HepG2 (cell line): Measurements from ENCODE around the gene STIP1. TPM values are rescaled to one million over a fixed set of nuclear protein-coding genes. Genes with fewer than 3 reads are reported as not detected.

Source experiments
- ATF7 ChIP-seq, 2 experiments: fragments of 450-650 bp in 1 of 2; sonication (generic) in 1 of 2; formaldehyde crosslinking in 1 of 2; IDR thresholded peaks; 2 replicates each; pipeline versions ENCODE4 v1.4.0 to v1.6.1; 2016 to 2020; ENCODE audit warnings: antibody characterized with exemption in 1 of 2, mild to moderate bottlenecking in 1 of 2, missing genetic modification reagents in 1 of 2
- ETV5 ChIP-seq: IDR thresholded peaks from 2 replicates; pipeline ENCODE4 v1.6.1; 2018; ENCODE audit warnings: missing biosample characterization, missing genetic modification reagents, inconsistent platforms, borderline replicate concordance
- FOXP4 ChIP-seq: sonication (generic); formaldehyde crosslinking; IDR thresholded peaks from 2 replicates; pipeline ENCODE4 v1.4.0; 2020; ENCODE audit warnings: missing genetic modification reagents
- MAZ ChIP-seq, 2 experiments: sonication (generic) in 1 of 2; formaldehyde crosslinking in 1 of 2; IDR thresholded peaks; 2 replicates each; pipeline versions ENCODE4 v1.5.0 to v1.6.1; 2012 to 2020; ENCODE audit warnings: low read depth in 2 of 2, mild to moderate bottlenecking in 2 of 2, borderline replicate concordance in 1 of 2, improper control_type of control experiment in 1 of 2, low read length in 1 of 2, missing genetic modification reagents in 1 of 2, moderate library complexity in 1 of 2
- MEIS1 ChIP-seq: sonication (generic); formaldehyde crosslinking; IDR thresholded peaks from 2 replicates; pipeline ENCODE4 v1.9.0; 2021; ENCODE audit warnings: mild to moderate bottlenecking, missing genetic modification reagents, moderate library complexity, borderline replicate concordance
- MXD4 ChIP-seq: IDR thresholded peaks from 2 replicates; pipeline ENCODE4 v1.6.1; 2016; ENCODE audit warnings: mild to moderate bottlenecking, missing biosample characterization, missing genetic modification reagents
- MXI1 ChIP-seq: IDR thresholded peaks from 3 replicates; pipeline ENCODE4 v1.6.1; 2012; ENCODE audit warnings: low read depth, low read length, inconsistent platforms, borderline replicate concordance
- NFYC ChIP-seq: IDR thresholded peaks from 2 replicates; pipeline ENCODE4 v1.6.1; 2016; ENCODE audit warnings: missing genetic modification reagents, missing compliant biosample characterization
- RARA ChIP-seq: IDR thresholded peaks from 2 replicates; pipeline ENCODE4 v1.6.1; 2016; ENCODE audit warnings: missing genetic modification reagents, missing compliant biosample characterization
- REL ChIP-seq: sonication (generic); formaldehyde crosslinking; conservative IDR thresholded peaks from 2 replicates; pipeline ENCODE4 v1.8.0; 2022; ENCODE audit warnings: mild to moderate bottlenecking, missing genetic modification reagents, moderate library complexity
- SKIL ChIP-seq: sonication (generic); formaldehyde crosslinking; IDR thresholded peaks from 2 replicates; pipeline ENCODE4 v1.8.0; 2022; ENCODE audit warnings: missing genetic modification reagents, mild to moderate bottlenecking, moderate library complexity, borderline replicate concordance
- SOX5 ChIP-seq: IDR thresholded peaks from 2 replicates; pipeline ENCODE4 v1.6.1; 2016; ENCODE audit warnings: borderline replicate concordance
- TARDBP ChIP-seq: sonication (generic); formaldehyde crosslinking; IDR thresholded peaks from 2 replicates; pipeline ENCODE4 v1.8.0; 2022; ENCODE audit warnings: mild to moderate bottlenecking, missing genetic modification reagents
- ZFYVE20 ChIP-seq: sonication (generic); formaldehyde crosslinking; IDR thresholded peaks from 2 replicates; pipeline ENCODE4 v1.8.0; 2023; ENCODE audit warnings: low read depth, mild to moderate bottlenecking, moderate library complexity, missing genetic modification reagents, borderline replicate concordance
- ZMAT3 ChIP-seq: sonication (generic); formaldehyde crosslinking; conservative IDR thresholded peaks from 2 replicates; pipeline ENCODE4 v1.7.0; 2021; ENCODE audit warnings: missing genetic modification reagents
- ZNF143 ChIP-seq: sonication (generic); formaldehyde crosslinking; IDR thresholded peaks from 2 replicates; pipeline ENCODE4 v1.4.0; 2020; ENCODE audit warnings: missing genetic modification reagents
- ZNF337 ChIP-seq: sonication (generic); formaldehyde crosslinking; IDR thresholded peaks from 2 replicates; pipeline ENCODE4 v1.5.1; 2020; ENCODE audit warnings: missing genetic modification reagents, low read depth, mild to moderate bottlenecking, borderline replicate concordance
- ZNF430 ChIP-seq: sonication (generic); formaldehyde crosslinking; IDR thresholded peaks from 2 replicates; pipeline ENCODE4 v1.9.0; 2021; ENCODE audit warnings: mild to moderate bottlenecking, missing genetic modification reagents
- polyA plus RNA-seq, 8 experiments: library from polyadenylated mRNA; depleted of rRNA in 3 of 8; stranded (reverse) in 7 of 8; unstranded in 1 of 8; fragments of >200 nt; fragmentation: Illumina TruSeq in 4 of 8; extraction: Trizol in 4 of 8; gene quantifications; 2 replicates each; pipeline versions ENCODE4 v1.2.1 to v1.2.3, GENCODE V29; 2011 to 2016; ENCODE audit warnings: low read depth in 4 of 8, missing spikeins in 1 of 8, mixed read lengths in 1 of 8; ENCODE audit not compliant: insufficient read depth in 1 of 8
- total RNA-seq, 5 experiments: library from RNA; depleted of rRNA; stranded (reverse); fragments of >200 nt; fragmentation: Illumina TruSeq; extraction: Trizol; gene quantifications; 2 replicates each; pipeline ENCODE4 v1.2.3, GENCODE V29; 2016; ENCODE audit warnings: low read depth in 1 of 5
- TF ChIP-seq, protein P1 (sequence below): sonication (generic); formaldehyde crosslinking; IDR thresholded peaks from 2 replicates; pipeline ENCODE4 v1.5.0; 2020; ENCODE audit warnings: mild to moderate bottlenecking, missing genetic modification reagents, moderate library complexity
- TF ChIP-seq, protein P2 (sequence below), 2 experiments: sonication (generic) in 1 of 2; formaldehyde crosslinking in 1 of 2; IDR thresholded peaks; 2 replicates each; pipeline versions ENCODE4 v1.4.0 to v1.6.1; 2018 to 2020; ENCODE audit warnings: missing genetic modification reagents in 2 of 2, borderline replicate concordance in 1 of 2, low read depth in 1 of 2, mild to moderate bottlenecking in 1 of 2, missing biosample characterization in 1 of 2

The STIP1 gene
- total and polyA plus RNA-seq, 2 of the 13 experiments (the other 11 are each of a cell fraction or from before 2014, with no cell fraction given), result 81.1 to 217 TPM

DNA sequence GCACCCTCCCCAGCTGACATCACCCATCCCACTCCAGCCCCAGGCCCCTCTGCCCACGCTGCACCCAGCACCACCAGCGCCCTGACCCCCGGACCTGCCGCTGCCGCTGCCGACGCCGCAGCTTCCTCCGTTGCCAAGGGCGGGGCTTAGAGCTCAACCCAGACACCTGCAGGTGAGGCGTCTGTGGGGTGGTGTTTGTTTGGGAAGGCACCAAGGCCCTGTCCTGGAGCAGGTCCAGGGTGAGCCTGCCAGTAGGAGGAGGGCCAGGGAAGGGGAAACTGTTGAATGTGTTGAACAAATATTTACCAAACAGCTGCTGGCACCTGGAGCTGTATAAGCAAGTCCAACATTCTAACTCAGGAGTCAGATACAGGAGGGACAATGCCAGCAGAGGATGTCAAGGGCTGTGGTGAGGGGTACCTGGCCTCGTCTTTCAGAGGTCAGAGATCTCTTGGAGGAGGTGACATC, 51.5 kb downstream of the STIP1 start (continued):
- TF ChIP-seq, protein P1, sequence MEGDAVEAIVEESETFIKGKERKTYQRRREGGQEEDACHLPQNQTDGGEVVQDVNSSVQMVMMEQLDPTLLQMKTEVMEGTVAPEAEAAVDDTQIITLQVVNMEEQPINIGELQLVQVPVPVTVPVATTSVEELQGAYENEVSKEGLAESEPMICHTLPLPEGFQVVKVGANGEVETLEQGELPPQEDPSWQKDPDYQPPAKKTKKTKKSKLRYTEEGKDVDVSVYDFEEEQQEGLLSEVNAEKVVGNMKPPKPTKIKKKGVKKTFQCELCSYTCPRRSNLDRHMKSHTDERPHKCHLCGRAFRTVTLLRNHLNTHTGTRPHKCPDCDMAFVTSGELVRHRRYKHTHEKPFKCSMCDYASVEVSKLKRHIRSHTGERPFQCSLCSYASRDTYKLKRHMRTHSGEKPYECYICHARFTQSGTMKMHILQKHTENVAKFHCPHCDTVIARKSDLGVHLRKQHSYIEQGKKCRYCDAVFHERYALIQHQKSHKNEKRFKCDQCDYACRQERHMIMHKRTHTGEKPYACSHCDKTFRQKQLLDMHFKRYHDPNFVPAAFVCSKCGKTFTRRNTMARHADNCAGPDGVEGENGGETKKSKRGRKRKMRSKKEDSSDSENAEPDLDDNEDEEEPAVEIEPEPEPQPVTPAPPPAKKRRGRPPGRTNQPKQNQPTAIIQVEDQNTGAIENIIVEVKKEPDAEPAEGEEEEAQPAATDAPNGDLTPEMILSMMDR (CRISPR knock-in tag), result peak; percentile 36; the same call in 1 of the 2 replicates
- TF ChIP-seq, protein P2, sequence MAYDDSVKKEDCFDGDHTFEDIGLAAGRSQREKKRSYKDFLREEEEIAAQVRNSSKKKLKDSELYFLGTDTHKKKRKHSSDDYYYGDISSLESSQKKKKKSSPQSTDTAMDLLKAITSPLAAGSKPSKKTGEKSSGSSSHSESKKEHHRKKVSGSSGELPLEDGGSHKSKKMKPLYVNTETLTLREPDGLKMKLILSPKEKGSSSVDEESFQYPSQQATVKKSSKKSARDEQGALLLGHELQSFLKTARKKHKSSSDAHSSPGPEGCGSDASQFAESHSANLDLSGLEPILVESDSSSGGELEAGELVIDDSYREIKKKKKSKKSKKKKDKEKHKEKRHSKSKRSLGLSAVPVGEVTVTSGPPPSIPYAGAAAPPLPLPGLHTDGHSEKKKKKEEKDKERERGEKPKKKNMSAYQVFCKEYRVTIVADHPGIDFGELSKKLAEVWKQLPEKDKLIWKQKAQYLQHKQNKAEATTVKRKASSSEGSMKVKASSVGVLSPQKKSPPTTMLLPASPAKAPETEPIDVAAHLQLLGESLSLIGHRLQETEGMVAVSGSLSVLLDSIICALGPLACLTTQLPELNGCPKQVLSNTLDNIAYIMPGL (CRISPR knock-in tag; IDR thresholded peaks at IDR 0.05; ENCODE audit: borderline replicate concordance in 1 of 2, low read depth in 1 of 2), result peak; percentile 23 to 41; a peak in 1 of 4 replicates
- no peak for TF ChIP-seq ZNF143 (CRISPR knock-in tag)
- TF ChIP-seq SKIL (CRISPR knock-in tag), result peak; percentile 96
- no peak; the same call in 1 of the 2 replicates for TF ChIP-seq MAZ (IDR thresholded peaks at IDR 0.05; ENCODE audit: borderline replicate concordance, low read depth, low read length)
- no peak for TF ChIP-seq MAZ (CRISPR knock-in tag; IDR thresholded peaks at IDR 0.05; ENCODE audit: low read depth)
- TF ChIP-seq MXD4 (CRISPR knock-in tag), result 0 out of 2 replicates have a peak, but pooled peaks have one; percentile 32
- peak; percentile 67; the same call in 1 of the 2 replicates for TF ChIP-seq SOX5 (CRISPR knock-in tag)
- peak; percentile 86 for TF ChIP-seq REL (CRISPR knock-in tag)
- TF ChIP-seq ZNF337 (CRISPR knock-in tag), result no peak
- no peak for TF ChIP-seq ZFYVE20 (CRISPR knock-in tag)
- TF ChIP-seq FOXP4, result peak; percentile 92
- peak; percentile 81; the same call in 1 of the 3 replicates for TF ChIP-seq MXI1
- peak; percentile 46; the same call in 1 of the 2 replicates for TF ChIP-seq MEIS1
- peak; percentile 62; the same call in 1 of the 2 replicates for TF ChIP-seq ETV5 (CRISPR knock-in tag)
- TF ChIP-seq ATF7 (IDR thresholded peaks at IDR 0.05), result no peak
- TF ChIP-seq ATF7 (CRISPR knock-in tag; IDR thresholded peaks at IDR 0.05), result 0 out of 2 replicates have a peak, but pooled peaks have one; percentile 33
- peak; percentile 82 for TF ChIP-seq RARA (CRISPR knock-in tag)
- 0 out of 2 replicates have a peak, but pooled peaks have one; percentile 43 for TF ChIP-seq ZMAT3 (CRISPR knock-in tag)
- TF ChIP-seq NFYC, result peak; percentile 27; the same call in 1 of the 2 replicates
- peak; percentile 86; the same call in 1 of the 2 replicates for TF ChIP-seq ZNF430 (CRISPR knock-in tag)
- TF ChIP-seq TARDBP, result peak; percentile 71; the same call in 1 of the 2 replicates
